GOT3 (cell line): ENCODE measurements around the gene RAPGEF5.

Source experiments
- DNase-seq: peaks from one replicate; lab custom pipeline; 2025; ENCODE audit warnings: mixed read lengths; lab: John Stamatoyannopoulos, UW

Gene RAPGEF5

GRCh38 chr7:22348379-22348778, 8.6 kb downstream of the RAPGEF5 start:
- no peak for DNase-seq

GRCh38 chr7:22346383-22347107, 10.4 kb downstream of the RAPGEF5 start:
- DNase-seq = no peak

GRCh38 chr7:22344655-22345054, 12.3 kb downstream of the RAPGEF5 start:
- no peak for DNase-seq

GRCh38 chr7:22343612-22344011, 13.3 kb downstream of the RAPGEF5 start:
- DNase-seq = no peak

- DNase-seq = no peak
Observed at GRCh38 chr7:22343071-22343470, 13.9 kb downstream of the RAPGEF5 start.

- no peak for DNase-seq
Observed at GRCh38 chr7:22339725-22340390, 17.1 kb downstream of the RAPGEF5 start.

GRCh38 chr7:22338877-22339276, 18.1 kb downstream of the RAPGEF5 start:
- DNase-seq = no peak

GRCh38 chr7:22338411-22338810, 18.5 kb downstream of the RAPGEF5 start:
- no peak for DNase-seq

GRCh38 chr7:22333680-22334141, 23.2 kb downstream of the RAPGEF5 start:
- no peak for DNase-seq

- DNase-seq = no peak
Observed at GRCh38 chr7:22332461-22332870, 24.5 kb downstream of the RAPGEF5 start.

GRCh38 chr7:22331704-22332103, 25.2 kb downstream of the RAPGEF5 start:
- DNase-seq = no peak

GRCh38 chr7:22330903-22331302, 26.1 kb downstream of the RAPGEF5 start:
- DNase-seq = no peak

- DNase-seq = no peak
Observed at GRCh38 chr7:22329816-22330524, 27.0 kb downstream of the RAPGEF5 start.

GRCh38 chr7:22326181-22326580, 30.8 kb downstream of the RAPGEF5 start:
- DNase-seq = no peak

- DNase-seq = no peak
Observed at GRCh38 chr7:22325671-22326070, 31.3 kb downstream of the RAPGEF5 start.

- no peak for DNase-seq
Observed at GRCh38 chr7:22323714-22324113, 33.2 kb downstream of the RAPGEF5 start.

- no peak for DNase-seq
Observed at GRCh38 chr7:22320416-22320815, 36.5 kb downstream of the RAPGEF5 start.

GRCh38 chr7:22319424-22320403, 37.2 kb downstream of the RAPGEF5 start:
- DNase-seq = no peak

GRCh38 chr7:22318376-22318775, 38.6 kb downstream of the RAPGEF5 start:
- no peak for DNase-seq

- no peak for DNase-seq
Observed at GRCh38 chr7:22317632-22318031, 39.3 kb downstream of the RAPGEF5 start.

- no peak for DNase-seq
Observed at GRCh38 chr7:22316914-22317313, 40.0 kb downstream of the RAPGEF5 start.

GRCh38 chr7:22307816-22308215, 49.1 kb downstream of the RAPGEF5 start:
- DNase-seq = no peak
